PC-9 (cell line): ENCODE measurements around the gene HMG20A. TPM values are rescaled to one million over a fixed set of nuclear protein-coding genes. Genes with fewer than 3 reads are reported as not detected.

Source experiments
- BruUV-seq: library from RNA; stranded (reverse); fragments of 400-500 nt; replicated peaks from 2 replicates; lab custom pipeline; 2021; lab: Mats Ljungman, UMichigan
- CTCF ChIA-PET: fragments of 300-600 bp; sonication (Branson Sonifier 250); formaldehyde crosslinking; loops from one replicate; lab custom pipeline; 2022; ENCODE audit warnings: antibody characterized with exemption; lab: Charles Lee
- POLR2A ChIA-PET: fragments of 300-600 bp; sonication (Branson Sonifier 250); formaldehyde crosslinking; loops from one replicate; lab custom pipeline; 2022; ENCODE audit warnings: antibody characterized with exemption; ENCODE audit not compliant: unreplicated experiment; lab: Charles Lee
- DNase-seq, 2 experiments: peaks; one replicate each; pipeline versions ENCODE4 v3.0.0 to v3.0.0-alpha.2; 2015 to 2022; ENCODE audit warnings: mixed read lengths in 1 of 2
- H2AFZ ChIP-seq: fragments of 200-600 bp; sonication (generic); 2 replicates; pipeline ENCODE4 v1.8.1; 2017; ENCODE audit warnings: antibody characterized with exemption
- H3F3A ChIP-seq: fragments of 200-600 bp; sonication (generic); 2 replicates; pipeline ENCODE4 v1.8.1; 2017; ENCODE audit warnings: antibody characterized with exemption, mild to moderate bottlenecking, low read depth; ENCODE audit not compliant: insufficient read depth
- H3K27ac ChIP-seq: fragments of 200-600 bp; sonication (generic); 2 replicates; pipeline ENCODE4 v1.6.1; 2016; ENCODE audit warnings: mixed run types
- H3K27me3 ChIP-seq: fragments of 200-600 bp; sonication (generic); 2 replicates; pipeline ENCODE4 v1.6.1; 2016; ENCODE audit warnings: low read depth, mixed run types; ENCODE audit not compliant: insufficient read depth
- H3K36me3 ChIP-seq: fragments of 200-600 bp; sonication (generic); 2 replicates; pipeline ENCODE4 v1.6.1; 2016; ENCODE audit warnings: low read depth, mixed run types
- H3K4me1 ChIP-seq: fragments of 200-600 bp; sonication (generic); replicated peaks from 2 replicates; pipeline ENCODE4 v1.6.1; 2016; ENCODE audit warnings: mixed run types; ENCODE audit not compliant: insufficient read depth
- H3K4me2 ChIP-seq: fragments of 200-600 bp; sonication (generic); 2 replicates; pipeline ENCODE4 v1.6.1; 2017; ENCODE audit warnings: mixed run types
- H3K4me3 ChIP-seq: fragments of 200-600 bp; sonication (generic); 2 replicates; pipeline ENCODE4 v1.6.1; 2016; ENCODE audit warnings: mixed run types
- H3K79me2 ChIP-seq: fragments of 200-600 bp; sonication (generic); 2 replicates; pipeline ENCODE4 v1.6.1; 2017; ENCODE audit warnings: low read depth, mixed run types
- H3K9me2 ChIP-seq: fragments of 200-600 bp; sonication (generic); 2 replicates; pipeline ENCODE4 v1.8.1; 2017; ENCODE audit warnings: mild to moderate bottlenecking; ENCODE audit not compliant: insufficient read depth
- H3K9me3 ChIP-seq: fragments of 200-600 bp; sonication (generic); 2 replicates; pipeline ENCODE4 v1.8.1; 2016; ENCODE audit warnings: low read depth; ENCODE audit not compliant: insufficient read depth
- H4K20me1 ChIP-seq: fragments of 200-600 bp; sonication (generic); 2 replicates; pipeline ENCODE4 v1.8.1; 2017; ENCODE audit not compliant: insufficient read depth
- EZH2 ChIP-seq: fragments of 200-600 bp; sonication (generic); IDR thresholded peaks from 2 replicates; pipeline ENCODE4 v1.8.0; 2017; ENCODE audit warnings: antibody characterized with exemption, low read depth
- intact Hi-C: fragments of 100-400 bp; cut with micrococcal nuclease; formaldehyde crosslinking; loops from one replicate; pipeline ENCODE4 v1.10.0; 2022; ENCODE audit not compliant: unreplicated experiment
- total RNA-seq: library from RNA; stranded (reverse); gene quantifications from 2 replicates; pipeline ENCODE4 v1.2.3, GENCODE V29; 2021
- TF ChIP-seq, protein P1 (sequence below): fragments of 200-600 bp; sonication (generic); conservative IDR thresholded peaks from 2 replicates; pipeline ENCODE4 v1.6.1; 2017; ENCODE audit warnings: mixed run types, antibody characterized with exemption, mild to moderate bottlenecking, moderate library complexity

The HMG20A gene
- total RNA-seq, 1 experiment from 2014 or later = 33.4 TPM

DNA sequence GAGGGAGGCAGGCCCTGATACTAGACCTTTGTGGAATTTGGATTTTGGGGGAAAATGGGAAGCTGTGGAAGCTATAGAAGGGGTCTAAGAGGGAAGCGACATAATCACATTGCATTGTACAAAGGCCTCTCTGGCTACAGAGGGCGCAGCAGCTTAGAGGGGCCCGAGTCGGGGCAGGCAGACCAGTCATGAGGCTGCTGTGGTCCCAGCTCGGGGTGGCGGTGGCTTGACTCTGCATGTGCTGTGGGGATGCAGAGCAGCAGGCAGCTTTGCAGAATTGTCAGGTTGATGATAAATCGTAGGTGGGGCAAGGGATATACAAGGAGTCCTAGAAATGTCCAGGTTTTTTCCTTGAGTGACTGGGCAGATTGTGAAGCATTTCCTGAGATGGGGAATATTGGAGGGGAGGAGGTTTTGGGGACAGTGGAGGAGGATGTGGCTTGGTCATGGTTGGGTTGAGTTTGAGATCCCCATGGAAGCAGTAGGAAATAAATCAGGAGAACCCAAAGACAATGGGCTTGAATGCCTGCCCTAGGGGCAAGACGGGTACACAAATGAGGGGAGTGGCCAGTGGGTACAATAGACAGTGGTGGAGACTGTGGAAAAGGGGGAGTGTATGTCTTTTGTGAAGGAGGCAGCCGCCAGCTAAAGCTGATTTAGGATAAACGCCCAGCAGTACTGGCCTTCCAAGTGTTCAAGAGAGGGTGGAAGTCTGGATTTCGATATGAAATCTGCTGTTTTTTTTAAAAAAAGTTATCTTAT, 94.1 kb downstream of the HMG20A start:
- TF ChIP-seq, protein P1, sequence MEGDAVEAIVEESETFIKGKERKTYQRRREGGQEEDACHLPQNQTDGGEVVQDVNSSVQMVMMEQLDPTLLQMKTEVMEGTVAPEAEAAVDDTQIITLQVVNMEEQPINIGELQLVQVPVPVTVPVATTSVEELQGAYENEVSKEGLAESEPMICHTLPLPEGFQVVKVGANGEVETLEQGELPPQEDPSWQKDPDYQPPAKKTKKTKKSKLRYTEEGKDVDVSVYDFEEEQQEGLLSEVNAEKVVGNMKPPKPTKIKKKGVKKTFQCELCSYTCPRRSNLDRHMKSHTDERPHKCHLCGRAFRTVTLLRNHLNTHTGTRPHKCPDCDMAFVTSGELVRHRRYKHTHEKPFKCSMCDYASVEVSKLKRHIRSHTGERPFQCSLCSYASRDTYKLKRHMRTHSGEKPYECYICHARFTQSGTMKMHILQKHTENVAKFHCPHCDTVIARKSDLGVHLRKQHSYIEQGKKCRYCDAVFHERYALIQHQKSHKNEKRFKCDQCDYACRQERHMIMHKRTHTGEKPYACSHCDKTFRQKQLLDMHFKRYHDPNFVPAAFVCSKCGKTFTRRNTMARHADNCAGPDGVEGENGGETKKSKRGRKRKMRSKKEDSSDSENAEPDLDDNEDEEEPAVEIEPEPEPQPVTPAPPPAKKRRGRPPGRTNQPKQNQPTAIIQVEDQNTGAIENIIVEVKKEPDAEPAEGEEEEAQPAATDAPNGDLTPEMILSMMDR = no peak
- no peak for TF ChIP-seq EZH2
- DNase-seq = no peak
- H3K4me3 ChIP-seq = no peak overlapping the region
- no peaks in the 10 kb centered on the region for H3K79me2 ChIP-seq
- H3K27ac ChIP-seq = no peak overlapping the region
- no peak overlapping the region for H2AFZ ChIP-seq
- no TSS peak for BruUV-seq
- no peaks in the 10 kb centered on the region for H3K36me3 ChIP-seq
- no peaks in the 10 kb centered on the region for H3K27me3 ChIP-seq
- H3K4me2 ChIP-seq = no peak overlapping the region
- no peaks in the 10 kb centered on the region for H3K9me2 ChIP-seq
- no peaks in the 10 kb centered on the region for H3F3A ChIP-seq
- no peaks in the 10 kb centered on the region for H4K20me1 ChIP-seq
- ChIA-PET POLR2A (interaction anchor here (0.6 kb wide), 1 partner anchor 140 kb away, joined by 5 read pairs; no protein-coding TSS in a partner anchor), CTCF (no interaction called here)
- intact Hi-C loops = no loop called here
- no peaks in the 10 kb centered on the region for H3K4me1 ChIP-seq
- no peaks in the 10 kb centered on the region for H3K9me3 ChIP-seq

DNA sequence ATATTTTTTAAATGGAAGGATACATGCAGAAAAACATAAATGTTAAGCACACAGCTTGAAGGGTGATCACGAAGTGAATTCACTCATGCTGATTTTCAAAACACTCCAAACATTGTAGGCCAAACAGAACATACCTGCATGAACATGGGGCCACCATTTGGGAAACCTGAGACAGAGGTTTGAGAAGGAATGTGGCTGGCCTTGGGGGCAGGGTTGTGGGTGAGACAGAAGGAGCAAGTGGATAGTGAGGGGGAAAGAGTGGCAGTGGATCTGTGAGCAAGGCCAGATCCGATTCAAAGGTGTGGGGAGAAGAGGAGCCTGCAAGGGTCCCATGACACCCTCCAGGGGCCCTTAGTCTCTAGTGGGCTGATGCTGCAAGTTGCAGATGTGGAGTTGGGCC, 94.9 kb downstream of the HMG20A start:
- TF ChIP-seq, protein P1 = no peak
- TF ChIP-seq EZH2 = no peak
- H3K4me1 ChIP-seq = no peaks in the 10 kb centered on the region
- H3K9me2 ChIP-seq = no peaks in the 10 kb centered on the region
- no peak overlapping the region for H3K27ac ChIP-seq
- no peak overlapping the region for H3K4me3 ChIP-seq
- H3K27me3 ChIP-seq = no peaks in the 10 kb centered on the region
- intact Hi-C loops = no loop called here
- no peaks in the 10 kb centered on the region for H4K20me1 ChIP-seq
- BruUV-seq = no TSS peak
- no peaks in the 10 kb centered on the region for H3K36me3 ChIP-seq
- no peak for DNase-seq
- no peaks in the 10 kb centered on the region for H3K79me2 ChIP-seq
- H3K9me3 ChIP-seq = no peaks in the 10 kb centered on the region
- H2AFZ ChIP-seq = no peak overlapping the region
- H3K4me2 ChIP-seq = no peak overlapping the region
- ChIA-PET POLR2A (interaction anchor here (0.6 kb wide), 1 partner anchor 139 kb away, joined by 5 read pairs; no protein-coding TSS in a partner anchor), CTCF (no interaction called here)
- H3F3A ChIP-seq = no peaks in the 10 kb centered on the region

- H2AFZ ChIP-seq = no peak overlapping the region
- intact Hi-C loops = no loop called here
- no peaks in the 10 kb centered on the region for H3K9me2 ChIP-seq
- BruUV-seq = no TSS peak
- H3K4me3 ChIP-seq = no peak overlapping the region
- no peaks in the 10 kb centered on the region for H3K79me2 ChIP-seq
- no peaks in the 10 kb centered on the region for H4K20me1 ChIP-seq
- H3K4me2 ChIP-seq = no peak overlapping the region
- H3F3A ChIP-seq = no peaks in the 10 kb centered on the region
- CTCF ChIA-PET = no interaction called here
- no peak for TF ChIP-seq EZH2
- TF ChIP-seq, protein P1 = no peak
- no peaks in the 10 kb centered on the region for H3K36me3 ChIP-seq
- H3K27ac ChIP-seq = no peak overlapping the region
- DNase-seq = no peak
- POLR2A ChIA-PET = no interaction called here
- no peaks in the 10 kb centered on the region for H3K27me3 ChIP-seq
- no peaks in the 10 kb centered on the region for H3K4me1 ChIP-seq
- H3K9me3 ChIP-seq = no peaks in the 10 kb centered on the region
These were observed 95.4 kb downstream of the HMG20A start for GRCh38 chr15:77516076-77516475.
